MCF 10A (cell line): ENCODE results near the gene GSTCD. TPM values are rescaled to one million over a fixed set of nuclear protein-coding genes. Genes with fewer than 3 reads are reported as not detected.

Source experiments
- Bru-seq: library from RNA; stranded (reverse); fragments of 400-500 nt; gene quantifications from one replicate; lab custom pipeline; 2021; lab: Mats Ljungman, UMichigan
- BruChase-seq, 2 experiments: library from RNA; stranded (reverse); fragments of 400-500 nt; gene quantifications; one replicate each; lab custom pipeline; 2021; lab: Mats Ljungman, UMichigan
- BruUV-seq: library from RNA; stranded (reverse); fragments of 400-500 nt; replicated peaks from 2 replicates; lab custom pipeline; 2021; lab: Mats Ljungman, UMichigan
- CTCF ChIA-PET: fragments of 300-600 bp; sonication (Branson Sonifier 250); formaldehyde crosslinking; extraction: SDS; loops from one replicate; lab custom pipeline; 2021; ENCODE audit warnings: antibody characterized with exemption, inconsistent platforms; lab: Yijun Ruan, JAX
- POLR2A ChIA-PET: fragments of 300-600, 350-650 bp; sonication (Branson Sonifier 250); formaldehyde crosslinking; extraction: SDS; loops from one replicate; lab custom pipeline; 2020; ENCODE audit warnings: antibody characterized with exemption, inconsistent platforms; lab: Yijun Ruan, JAX
- DNase-seq: peaks from one replicate; pipeline ENCODE4 v3.0.0-alpha.2; 2018; ENCODE audit not compliant: unreplicated experiment
- H3K27ac Mint-ChIP-seq: one replicate; pipeline ENCODE4 v1.8.0; 2022; ENCODE audit warnings: mild to moderate bottlenecking, low read depth, mixed read lengths; ENCODE audit not compliant: unreplicated experiment
- H3K27me3 Mint-ChIP-seq: one replicate; pipeline ENCODE4 v1.8.0; 2022; ENCODE audit warnings: mixed read lengths; ENCODE audit not compliant: insufficient read depth, unreplicated experiment
- H3K36me3 Mint-ChIP-seq: one replicate; pipeline ENCODE4 v1.8.0; 2022; ENCODE audit warnings: mild to moderate bottlenecking, moderate library complexity, mixed read lengths; ENCODE audit not compliant: insufficient read depth, unreplicated experiment
- H3K4me1 Mint-ChIP-seq: one replicate; pipeline ENCODE4 v1.8.0; 2022; ENCODE audit warnings: mixed read lengths; ENCODE audit not compliant: insufficient read depth, unreplicated experiment
- H3K4me3 Mint-ChIP-seq: one replicate; pipeline ENCODE4 v1.8.0; 2022; ENCODE audit warnings: mild to moderate bottlenecking, moderate library complexity, mixed read lengths; ENCODE audit not compliant: unreplicated experiment
- H3K9me3 Mint-ChIP-seq: one replicate; pipeline ENCODE4 v1.8.0; 2022; ENCODE audit warnings: mixed read lengths; ENCODE audit not compliant: unreplicated experiment
- CTCF ChIP-seq: fragments of 200-600 bp; IDR thresholded peaks from one replicate; pipeline ENCODE4 v1.8.0; 2022; ENCODE audit warnings: antibody characterized with exemption, mild to moderate bottlenecking; ENCODE audit not compliant: unreplicated experiment
- intact Hi-C: fragments of 100-400 bp; cut with micrococcal nuclease; formaldehyde crosslinking; loops from 2 replicates; pipeline ENCODE4 v1.14.1; 2022
- long read RNA-seq: library from polyadenylated mRNA; stranded (forward); transcript quantifications from one replicate; pipeline ENCODE4 v2.0.0, GENCODE V29; 2022
- total RNA-seq: library from RNA; stranded (reverse); gene quantifications from 2 replicates; pipeline ENCODE4 v1.2.3, GENCODE V29; 2022

The GSTCD gene, protein sequence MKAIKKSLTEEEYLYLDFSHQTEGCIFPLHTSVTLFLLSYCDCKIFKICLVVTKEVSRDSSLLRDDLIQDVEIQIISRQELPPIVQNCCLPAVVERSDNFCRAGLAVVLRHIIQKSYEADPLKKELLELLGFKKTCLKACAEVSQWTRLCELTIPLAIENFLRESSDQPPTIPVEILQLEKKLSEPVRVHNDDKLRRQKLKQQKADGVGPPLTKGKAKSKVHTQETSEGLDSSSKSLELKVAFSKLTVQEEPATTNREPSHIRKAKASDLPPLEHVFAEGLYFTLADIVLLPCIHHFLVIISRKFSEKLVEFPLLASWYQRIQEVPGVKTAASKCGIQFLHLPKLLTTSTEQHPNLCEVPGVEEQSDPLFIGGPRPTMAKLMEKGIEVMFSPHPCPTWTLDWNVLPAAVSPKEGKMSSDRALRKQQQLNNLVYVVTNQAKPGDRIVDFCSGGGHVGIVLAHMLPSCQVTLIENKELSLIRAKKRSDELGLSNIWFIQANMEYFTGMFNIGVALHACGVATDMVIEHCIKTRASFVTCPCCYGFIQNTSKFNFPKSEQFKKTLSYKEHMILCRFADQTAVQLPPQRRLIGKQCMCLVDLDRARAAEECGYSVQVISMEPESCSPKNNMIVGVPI
- total RNA-seq (16.3 and 19.2 TPM in 2 replicates), Bru-seq, nascent RNA (percentile 70 among the genes with signal in this experiment), BruChase-seq, experiment 1, labeled RNA remaining after a 6-hour chase (percentile 63 among the genes with signal in this experiment), BruChase-seq, experiment 2, labeled RNA remaining after a 2-hour chase (percentile 69 among the genes with signal in this experiment)
- long read RNA-seq, full-length matches to known transcripts: 3 of 10 reads
- long read RNA-seq, partial matches to known transcripts: 3 of 10 reads
- long read RNA-seq, other reads (novel, unspliced or antisense): 4 of 10 reads

DNA sequence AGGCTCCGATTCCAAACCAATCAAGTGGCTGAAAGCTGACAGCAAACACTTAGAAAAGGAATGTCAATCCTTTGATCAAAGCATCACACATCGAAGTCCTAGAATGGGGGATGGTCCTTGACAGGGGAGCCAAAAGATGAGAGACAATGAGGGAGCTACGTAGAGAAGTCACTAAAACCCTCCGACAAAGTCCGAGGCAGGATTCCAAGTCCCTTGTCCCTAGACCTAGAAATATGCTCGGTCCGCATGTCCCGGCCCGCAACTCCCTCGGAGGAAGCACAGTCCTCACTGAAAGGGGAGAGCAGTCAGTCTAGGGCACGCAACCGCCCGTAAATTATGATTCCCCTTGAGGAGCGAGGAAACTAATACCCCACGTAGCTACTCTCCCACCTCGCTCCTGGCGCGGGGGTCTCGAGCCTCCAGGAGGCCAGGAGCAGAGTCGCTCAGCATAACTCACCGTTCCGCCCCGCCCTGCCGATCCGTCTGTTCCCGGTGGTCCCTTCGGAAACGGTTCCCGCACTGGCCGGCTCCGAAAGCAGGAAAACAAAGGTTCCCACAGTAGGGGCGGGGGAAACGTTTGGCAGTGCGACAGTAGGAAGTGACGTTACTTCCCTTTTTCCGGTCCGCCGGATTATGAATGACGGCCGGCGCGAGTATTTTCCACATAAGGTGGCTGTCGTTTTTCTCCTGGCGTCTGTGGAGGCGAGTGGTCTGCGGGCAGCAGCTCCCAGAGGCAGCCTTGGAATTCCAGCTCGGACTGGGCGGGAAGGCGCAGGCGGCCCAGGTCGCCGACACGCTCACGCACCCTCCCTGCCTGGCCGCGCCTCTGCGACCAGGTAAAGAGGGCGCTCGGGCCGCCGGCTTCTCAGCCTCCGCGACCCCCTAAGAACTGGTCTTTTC is at the start of gene GSTCD, which contains the start of gene INTS12:
TSS of gene GSTCD (plus strand) at position 604 of the 900 bp plus-strand sequence. CDS start 8,830 bp downstream, outside the sequence.
TSS of gene INTS12 (minus strand) at position 509 of the 900 bp plus-strand sequence. CDS start 8,684 bp downstream, outside the sequence.
- ChIA-PET CTCF (interaction anchor here (0.6 to 1.8 kb wide), 8 partner anchors 10 to 493 kb away, joined by 3 to 8 read pairs (median 3); partner anchors contain the start of gene PPA2), POLR2A (interaction anchor here (0.8 to 4.6 kb wide), 11 partner anchors 10 to 1712 kb away, joined by 3 to 34 read pairs (median 4); partner anchors contain the start of gene PPA2)
- Mint-ChIP-seq H3K4me1 (peaks cover 28% of the 10 kb centered on the region), H3K9me3 (peaks cover 6% of the 10 kb centered on the region), H3K27ac (peak within 1 kb of the TSS; percentile 91), H3K4me3 (peak within 1 kb of the TSS; percentile 86), H3K27me3 (no peaks in the 10 kb centered on the region), H3K36me3 (no peaks in the 10 kb centered on the region)
- intact Hi-C loops: loop anchor here (2.0 kb wide), 1 partner anchor 492 kb away; no protein-coding TSS in a partner anchor
- no peak for TF ChIP-seq CTCF
- no TSS peak for BruUV-seq
- DNase-seq: peak; percentile 93

GRCh38 chr4:105659190-105659589 is 49.4 kb upstream of the GSTCD start:
- no peaks in the 10 kb centered on the region for H3K9me3 Mint-ChIP-seq
- peaks cover 6% of the 10 kb centered on the region for H3K4me1 Mint-ChIP-seq
- ChIA-PET CTCF (interaction anchor here (0.9 to 2.6 kb wide), 2 partner anchors 74 to 138 kb away, joined by 5 to 9 read pairs; no protein-coding TSS in a partner anchor), POLR2A (interaction anchor here (1.4 kb wide), 2 partner anchors 26 to 186 kb away, joined by 3 to 5 read pairs; partner anchors contain the start of gene PPA2)
- H3K4me3 Mint-ChIP-seq: no peak overlapping the region
- intact Hi-C loops: no loop called here
- BruUV-seq: no TSS peak
- no peak overlapping the region for H3K27ac Mint-ChIP-seq
- no peak for DNase-seq
- H3K27me3 Mint-ChIP-seq: no peaks in the 10 kb centered on the region
- no peak for TF ChIP-seq CTCF
- H3K36me3 Mint-ChIP-seq: no peaks in the 10 kb centered on the region

- CTCF ChIA-PET: interaction anchor here (0.7 to 2.6 kb wide), 3 partner anchors 49 to 958 kb away, joined by 3 to 9 read pairs (median 3); no protein-coding TSS in a partner anchor
- peaks cover 6% of the 10 kb centered on the region for H3K4me1 Mint-ChIP-seq
- no peak for TF ChIP-seq CTCF
Measured at GRCh38 chr4:105661028-105661427, 47.6 kb upstream of the GSTCD start.

More at GRCh38 chr4:105661028-105661427, 47.6 kb upstream of the GSTCD start:
- no TSS peak for BruUV-seq
- H3K4me3 Mint-ChIP-seq: no peak overlapping the region
- H3K9me3 Mint-ChIP-seq: no peaks in the 10 kb centered on the region
- no peak overlapping the region for H3K27ac Mint-ChIP-seq
- POLR2A ChIA-PET: no interaction called here
- H3K36me3 Mint-ChIP-seq: no peaks in the 10 kb centered on the region
- intact Hi-C loops: no loop called here
- H3K27me3 Mint-ChIP-seq: no peaks in the 10 kb centered on the region
- DNase-seq: no peak
